Amygdala (tissue), 56 donors: ENCODE data around the gene TAS2R46.
"Not testable (repeated sequence)": the region's sequence is repeated elsewhere in the genome, so short reads cannot be mapped to it uniquely, and the experiment has no call there.

Experiments
- DNase-seq, 56 donors: peaks; one replicate each; lab custom pipeline; 2025; lab: John Stamatoyannopoulos, UW

Gene TAS2R46

GRCh38 chr12:11040162-11040561 is 21.9 kb downstream of the TAS2R46 start:
- DNase-seq, result no peak

GRCh38 chr12:11039171-11039570 is 22.9 kb downstream of the TAS2R46 start:
- no peak for DNase-seq

GRCh38 chr12:11033959-11034358 is 28.1 kb downstream of the TAS2R46 start:
- DNase-seq, result not testable (repeated sequence)

DNA sequence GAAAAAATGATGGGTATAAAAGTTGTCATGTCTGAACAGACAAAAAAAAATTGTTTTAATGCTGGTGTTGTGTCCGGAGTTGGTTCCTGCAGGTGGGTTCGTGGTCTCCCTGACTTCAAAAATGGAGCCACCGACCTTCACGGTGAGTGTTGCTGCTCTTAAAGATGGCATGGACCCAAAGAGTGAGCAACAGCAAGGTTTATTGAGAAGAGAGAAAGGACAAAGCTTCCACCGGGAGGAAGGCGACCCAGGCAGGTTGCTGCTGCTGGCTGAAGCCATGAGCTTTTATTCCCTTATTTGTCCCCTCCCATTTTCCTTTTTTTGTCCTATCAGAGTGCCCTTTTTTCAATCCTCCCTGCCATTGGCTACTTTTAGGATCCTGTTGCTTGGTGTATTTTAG is 30.8 kb downstream of the TAS2R46 start, which contains the start of gene TAS2R31:
Gene TAS2R31 (minus strand): TSS at position 101 of the 400 bp plus-strand sequence. CDS start 72 bp downstream, at position 29.
- no peak for DNase-seq

GRCh38 chr12:11026118-11026517 is 36.0 kb downstream of the TAS2R46 start:
- no peak for DNase-seq

DNA sequence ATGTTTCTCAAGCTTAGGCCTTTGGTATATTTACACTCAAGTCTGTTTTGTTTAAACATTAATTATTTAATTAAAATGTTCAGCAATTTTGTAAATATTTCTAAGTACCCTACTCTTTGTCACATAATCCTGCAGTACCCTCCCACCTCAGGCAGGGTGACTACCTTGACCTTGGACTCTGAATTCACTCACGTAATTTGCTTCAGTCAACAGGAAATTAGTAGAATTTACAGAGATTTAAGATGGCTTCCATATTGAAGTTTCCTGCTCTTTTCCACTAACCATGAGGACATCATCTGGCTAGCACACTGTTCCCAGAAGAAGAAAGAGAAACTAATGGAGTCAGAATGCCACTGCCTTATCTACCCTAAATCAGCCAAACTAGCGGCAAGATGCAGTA is 38.7 kb downstream of the TAS2R46 start:
- DNase-seq, result no peak

GRCh38 chr12:11022520-11022919 is 39.6 kb downstream of the TAS2R46 start, which contains the start of gene TAS2R19:
TAS2R19 (minus strand) TSS chr12:11022620; CDS start chr12:11022571, 49 bp downstream.
- no peak for DNase-seq

DNA sequence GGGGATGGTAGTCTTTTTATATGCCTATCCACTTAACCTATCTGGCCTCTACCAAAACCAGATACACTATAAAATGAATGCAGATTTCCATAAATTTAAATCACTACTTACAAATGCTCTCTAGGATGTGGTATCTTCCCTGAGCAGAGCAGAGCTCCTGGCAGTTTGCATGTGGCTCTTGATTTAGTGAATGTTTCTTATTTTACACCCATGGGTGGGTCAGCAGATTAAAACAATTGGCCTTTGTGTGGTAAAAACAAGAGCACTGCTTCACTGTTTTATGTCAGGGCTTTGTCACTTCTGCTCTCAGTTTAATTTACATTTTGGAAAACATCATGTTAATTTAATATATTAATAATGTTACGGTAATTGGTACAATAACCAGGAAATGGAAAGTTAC is 45.2 kb downstream of the TAS2R46 start:
- peak in 11 of 56 donors; percentile 1 to 44 (median 7) for DNase-seq

- DNase-seq, result peak in 1 of 56 donors; percentile 1
Measured at GRCh38 chr12:11015775-11016430, 46.2 kb downstream of the TAS2R46 start.

DNA sequence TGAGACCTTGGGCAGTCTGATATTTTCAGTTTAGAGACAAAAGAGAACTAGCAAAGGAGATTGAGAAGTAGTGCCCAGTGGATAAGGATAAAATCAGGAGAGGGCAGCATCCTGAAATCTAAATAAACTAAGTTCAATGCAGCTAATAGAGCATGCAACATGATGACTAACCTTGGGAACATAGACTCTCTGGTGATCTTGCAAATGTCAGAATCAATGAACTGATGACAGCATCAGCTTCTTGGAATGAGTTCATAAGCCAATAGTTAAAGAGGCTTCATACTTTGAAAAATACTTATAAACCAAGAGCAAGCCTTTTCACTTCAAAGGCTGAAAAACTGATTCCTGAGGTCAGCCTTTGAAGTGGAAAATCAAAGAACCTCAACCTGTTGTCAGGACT is 47.9 kb downstream of the TAS2R46 start:
- DNase-seq, result no peak
